Measurements from ENCODE around the gene CDKN1A.

The CDKN1A gene

GRCh38 chr6:36656441-36656840, 22.1 kb upstream of the CDKN1A start:
- DNase-seq: no peak

- DNase-seq: no peak
Observed at GRCh38 chr6:36657271-36657670, 21.2 kb upstream of the CDKN1A start.

DNA sequence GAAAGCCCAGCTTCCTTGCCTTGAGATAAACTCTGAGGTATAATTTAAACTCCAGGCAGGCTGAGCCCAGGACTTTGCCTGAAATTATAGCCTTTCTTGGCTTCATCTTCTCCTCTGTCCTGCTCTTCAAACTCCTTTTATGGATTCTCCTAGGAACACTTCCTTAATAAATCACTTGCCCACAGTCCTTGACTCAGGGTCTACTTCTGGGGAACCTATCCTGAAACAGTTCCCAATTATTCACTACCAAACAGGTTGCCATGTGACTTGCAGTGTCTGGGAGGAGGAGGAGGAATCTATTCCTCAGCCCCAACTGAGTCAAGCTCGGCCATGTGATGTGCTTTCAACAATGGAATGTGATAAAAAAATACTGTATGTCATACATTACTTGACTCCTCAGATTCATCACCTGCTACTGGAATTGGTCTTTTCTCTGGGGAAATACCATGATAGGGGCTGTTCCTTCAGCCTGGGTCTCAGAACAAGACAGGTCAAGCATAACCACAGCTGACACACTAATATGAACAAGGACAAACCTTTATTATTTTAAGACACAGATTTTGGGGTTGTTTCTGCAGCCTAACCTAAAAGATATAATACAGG, 20.5 kb upstream of the CDKN1A start:
- DNase-seq: no peak

DNA sequence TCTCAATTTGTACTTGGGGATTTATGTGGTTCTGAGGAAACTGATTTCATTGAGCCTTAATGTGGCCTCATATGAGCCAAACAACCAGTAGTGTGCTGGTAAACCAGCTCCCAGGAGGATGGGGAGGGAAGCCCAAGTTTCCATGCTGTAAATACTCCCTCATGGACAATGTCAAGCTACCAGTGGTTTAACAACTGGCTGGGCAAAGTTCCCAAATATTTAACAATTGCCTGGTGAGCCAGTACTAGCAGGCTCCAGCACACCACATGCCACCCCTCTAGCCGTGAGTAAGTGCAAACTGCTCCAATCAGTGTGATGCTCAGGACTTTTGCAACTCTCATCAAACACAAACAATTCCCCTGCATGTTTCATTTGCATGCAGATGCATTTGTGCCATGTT, 19.2 kb upstream of the CDKN1A start:
- DNase-seq: no peak

- DNase-seq: no peak
Observed at GRCh38 chr6:36660771-36661471, 17.6 kb upstream of the CDKN1A start.

GRCh38 chr6:36662380-36662779, 16.1 kb upstream of the CDKN1A start:
- no peak for DNase-seq

GRCh38 chr6:36662827-36663256, 15.7 kb upstream of the CDKN1A start:
- DNase-seq: no peak

- DNase-seq: no peak
Observed at GRCh38 chr6:36663504-36664446, 14.7 kb upstream of the CDKN1A start.

DNA sequence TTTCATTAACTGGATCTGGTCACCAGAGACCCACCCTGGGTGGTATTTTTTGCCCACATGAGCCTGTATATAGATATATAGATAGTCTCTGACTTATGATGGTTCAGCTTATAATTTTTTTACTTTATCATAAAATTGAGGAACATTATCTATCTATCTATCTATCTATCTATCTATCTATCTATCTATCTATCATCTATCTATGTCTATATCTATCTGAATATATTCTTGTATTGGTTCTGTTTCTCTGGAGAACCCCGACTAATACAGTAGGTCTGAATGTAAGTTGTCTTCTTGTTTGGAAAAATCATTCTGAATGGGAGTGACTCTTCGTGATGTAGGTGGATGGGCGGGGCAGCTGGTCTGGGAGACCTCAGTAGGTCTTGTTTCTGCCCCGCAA, 13.3 kb upstream of the CDKN1A start:
- DNase-seq: no peak

GRCh38 chr6:36666287-36666686, 12.2 kb upstream of the CDKN1A start:
- no peak for DNase-seq

GRCh38 chr6:36666826-36667591, 11.5 kb upstream of the CDKN1A start:
- peak; percentile 56 to 90 for DNase-seq

GRCh38 chr6:36668591-36668990, 9.9 kb upstream of the CDKN1A start:
- no peak for DNase-seq

DNA sequence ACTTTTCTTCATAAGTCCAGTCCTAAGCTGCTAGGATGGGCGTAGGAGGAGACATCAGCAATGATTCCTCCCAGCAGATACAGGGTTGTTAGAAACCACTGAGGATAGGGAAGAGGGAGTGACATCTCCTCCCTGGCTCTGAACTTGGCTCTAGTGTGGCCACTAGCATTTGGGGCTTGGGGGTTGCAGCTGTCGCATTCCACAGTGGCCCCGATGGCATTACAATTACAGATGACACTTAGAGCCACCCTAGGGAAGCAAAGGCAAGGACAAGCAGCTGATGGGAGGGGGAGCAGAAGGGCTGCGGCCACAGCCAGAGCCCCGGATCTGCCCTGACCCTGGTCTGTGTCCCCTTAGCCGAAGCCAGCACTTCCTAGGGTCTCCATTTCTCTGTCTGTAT, 9.5 kb upstream of the CDKN1A start:
- DNase-seq: no peak

DNA sequence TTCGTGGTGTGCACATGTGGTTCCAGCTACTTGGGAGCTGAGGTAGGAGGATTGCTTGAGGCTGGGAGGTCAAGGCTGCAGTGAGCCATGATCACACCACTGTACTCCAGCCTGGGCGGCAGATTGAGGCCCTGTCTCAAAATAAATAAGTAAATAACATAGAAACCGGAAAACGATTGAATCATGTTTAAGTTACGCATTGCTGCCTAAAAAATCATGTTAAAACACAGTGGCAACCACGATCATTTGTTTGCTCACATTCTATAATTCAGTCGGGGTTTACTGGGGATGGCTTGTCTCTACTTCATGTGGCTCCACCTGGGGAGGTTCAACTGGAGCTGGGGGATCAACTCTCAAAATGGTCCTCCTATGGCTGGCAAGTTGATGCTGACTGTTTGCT, 8.2 kb upstream of the CDKN1A start:
- no peak for DNase-seq

DNA sequence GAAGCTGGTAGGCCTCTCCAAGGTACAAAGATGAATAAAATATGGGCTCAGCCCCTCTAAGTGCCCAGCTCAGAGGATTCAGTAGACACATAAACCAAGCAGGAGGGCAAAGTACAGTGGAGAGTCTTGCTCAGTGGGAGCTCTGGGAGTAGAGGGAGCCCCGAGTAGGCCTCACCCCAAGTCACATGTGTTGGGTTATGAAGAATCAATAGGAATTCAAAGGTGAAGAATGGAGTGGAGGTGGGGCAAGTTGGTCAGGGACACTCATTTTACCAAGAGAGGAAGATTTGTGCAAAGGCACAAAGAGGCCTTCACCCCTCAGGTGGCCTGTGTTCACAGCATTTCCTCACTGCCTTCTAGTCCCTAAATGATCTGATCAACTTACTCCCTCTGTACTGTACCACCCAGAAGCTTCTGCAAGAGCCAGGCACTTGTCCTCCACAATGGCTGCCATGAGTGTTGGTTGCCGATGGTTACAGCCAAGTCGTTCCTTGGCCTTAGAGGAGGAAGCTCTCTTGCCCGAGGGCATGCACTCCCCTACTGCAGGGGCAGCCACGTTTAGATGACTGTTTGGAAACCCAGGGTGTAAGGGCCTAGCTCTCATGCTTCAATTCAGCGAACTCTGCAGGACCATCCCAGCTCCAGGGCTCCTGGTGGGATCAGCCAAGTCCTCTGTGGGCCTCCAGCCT, 6.7 kb upstream of the CDKN1A start:
- DNase-seq: no peak

GRCh38 chr6:36673882-36674281, 4.6 kb upstream of the CDKN1A start:
- no peak for DNase-seq

DNA sequence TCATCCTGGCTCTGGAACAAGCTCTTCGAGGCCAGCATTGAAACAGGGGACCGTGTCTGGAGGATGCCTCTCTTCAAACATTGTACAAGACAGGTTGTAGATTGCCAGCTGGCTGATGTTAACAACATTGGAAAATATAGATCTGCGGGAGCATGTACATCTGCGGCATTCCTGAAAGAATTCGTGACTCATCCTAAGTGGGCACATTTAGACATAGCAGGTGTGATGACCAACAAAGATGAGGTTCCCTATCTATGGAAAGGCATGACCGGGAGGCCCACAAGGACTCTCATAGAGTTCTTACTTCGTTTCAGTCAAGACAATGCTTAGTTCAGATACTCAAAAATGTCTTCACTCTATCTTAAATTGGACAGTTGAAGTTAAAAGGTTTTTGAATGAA, 3.6 kb upstream of the CDKN1A start:
- no peak for DNase-seq

GRCh38 chr6:36676141-36677058, 2.1 kb upstream of the CDKN1A start:
- DNase-seq: no peak

DNA sequence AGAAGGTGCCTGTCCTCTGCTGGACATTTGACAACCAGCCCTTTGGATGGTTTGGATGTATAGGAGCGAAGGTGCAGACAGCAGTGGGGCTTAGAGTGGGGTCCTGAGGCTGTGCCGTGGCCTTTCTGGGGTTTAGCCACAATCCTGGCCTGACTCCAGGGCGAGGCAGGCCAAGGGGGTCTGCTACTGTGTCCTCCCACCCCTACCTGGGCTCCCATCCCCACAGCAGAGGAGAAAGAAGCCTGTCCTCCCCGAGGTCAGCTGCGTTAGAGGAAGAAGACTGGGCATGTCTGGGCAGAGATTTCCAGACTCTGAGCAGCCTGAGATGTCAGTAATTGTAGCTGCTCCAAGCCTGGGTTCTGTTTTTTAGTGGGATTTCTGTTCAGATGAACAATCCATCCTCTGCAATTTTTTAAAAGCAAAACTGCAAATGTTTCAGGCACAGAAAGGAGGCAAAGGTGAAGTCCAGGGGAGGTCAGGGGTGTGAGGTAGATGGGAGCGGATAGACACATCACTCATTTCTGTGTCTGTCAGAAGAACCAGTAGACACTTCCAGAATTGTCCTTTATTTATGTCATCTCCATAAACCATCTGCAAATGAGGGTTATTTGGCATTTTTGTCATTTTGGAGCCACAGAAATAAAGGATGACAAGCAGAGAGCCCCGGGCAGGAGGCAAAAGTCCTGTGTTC, 1.3 kb upstream of the CDKN1A start:
- DNase-seq: no peak

GRCh38 chr6:36677753-36678487, 594 bp upstream of the CDKN1A start:
- no peak for DNase-seq

All from NCI-H446 (cell line).